ENCODE data around the gene HECTD4.
"Not testable (repeated sequence)": the region's sequence is repeated elsewhere in the genome, so short reads cannot be mapped to it uniquely, and the experiment has no call there.

The HECTD4 gene

GRCh38 chr12:112258926-112259325 lies 123.3 kb downstream of the HECTD4 start:
- DNase-seq: no peak

DNA sequence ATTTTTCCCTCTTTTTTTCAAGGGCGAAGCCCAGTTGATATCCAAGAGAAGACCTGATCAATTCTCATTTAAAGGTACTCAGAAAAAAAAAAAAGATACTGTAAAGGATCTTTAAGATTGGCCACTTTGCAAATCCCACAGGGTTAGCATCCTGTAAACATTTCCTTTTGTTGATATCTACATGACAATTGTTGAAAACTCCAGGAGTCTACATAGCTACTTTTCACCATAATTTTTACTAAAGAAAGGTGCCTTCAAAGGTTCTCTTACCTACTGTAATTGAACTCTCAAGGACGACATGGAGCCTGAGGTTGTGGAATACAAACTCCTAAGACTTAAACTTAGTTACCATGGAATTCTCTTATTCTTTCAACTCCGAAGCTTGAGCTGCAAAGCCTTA lies 125.5 kb downstream of the HECTD4 start:
- no peak for DNase-seq

GRCh38 chr12:112252184-112252583 lies 130.0 kb downstream of the HECTD4 start:
- DNase-seq: no peak

GRCh38 chr12:112244902-112245301 lies 137.3 kb downstream of the HECTD4 start:
- not testable (repeated sequence) for DNase-seq

- DNase-seq: no peak
These were observed 138.7 kb downstream of the HECTD4 start for GRCh38 chr12:112243255-112244110.

- no peak for DNase-seq
These were observed 141.1 kb downstream of the HECTD4 start for GRCh38 chr12:112241176-112241575.

DNA sequence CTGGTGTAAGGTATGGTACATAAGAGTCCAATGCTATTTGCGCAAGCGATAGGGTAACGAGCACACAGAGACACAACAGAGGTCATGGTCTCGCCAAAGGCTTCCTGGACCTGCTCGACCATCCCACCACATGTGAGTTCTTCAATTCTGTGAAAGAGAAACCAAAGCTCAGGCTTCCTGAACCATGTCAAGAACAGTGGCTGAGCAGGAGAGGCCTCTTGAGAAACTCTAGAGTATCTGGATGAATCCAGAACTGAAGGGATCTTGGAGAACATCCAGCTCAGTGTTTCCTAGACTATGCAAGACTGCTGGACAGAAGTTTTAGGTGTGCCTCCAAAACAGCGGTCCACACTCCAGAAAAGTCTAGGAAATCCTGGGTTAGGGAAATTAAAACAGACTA lies 142.3 kb downstream of the HECTD4 start:
- DNase-seq: no peak

GRCh38 chr12:112239020-112239419 lies 143.2 kb downstream of the HECTD4 start:
- no peak for DNase-seq

GRCh38 chr12:112238441-112238840 lies 143.8 kb downstream of the HECTD4 start:
- DNase-seq: no peak

- no peak for DNase-seq
These were observed 145.4 kb downstream of the HECTD4 start for GRCh38 chr12:112236786-112237185.

DNA sequence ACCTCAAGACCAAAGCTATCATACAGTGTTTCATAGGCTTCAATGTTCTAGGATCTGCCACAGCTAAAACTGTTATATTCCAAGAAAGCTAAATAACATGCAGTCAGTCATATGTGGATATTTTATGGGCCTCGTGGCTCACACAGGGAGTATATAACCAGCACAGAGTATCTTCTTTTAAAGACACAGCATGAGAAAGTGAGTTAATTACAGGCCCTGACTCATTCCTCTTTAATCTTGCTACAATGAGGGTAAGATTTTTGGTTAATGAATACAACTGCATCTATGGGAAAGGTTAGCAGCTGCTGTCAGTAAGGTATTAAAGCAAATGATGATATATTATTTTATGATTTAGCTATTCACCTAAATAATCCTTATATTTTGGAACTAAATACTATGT lies 145.8 kb downstream of the HECTD4 start:
- no peak for DNase-seq

- DNase-seq: peak; percentile 3
These were observed 147.9 kb downstream of the HECTD4 start for GRCh38 chr12:112234303-112234702.

GRCh38 chr12:112233242-112233641 lies 149.0 kb downstream of the HECTD4 start:
- no peak for DNase-seq

DNA sequence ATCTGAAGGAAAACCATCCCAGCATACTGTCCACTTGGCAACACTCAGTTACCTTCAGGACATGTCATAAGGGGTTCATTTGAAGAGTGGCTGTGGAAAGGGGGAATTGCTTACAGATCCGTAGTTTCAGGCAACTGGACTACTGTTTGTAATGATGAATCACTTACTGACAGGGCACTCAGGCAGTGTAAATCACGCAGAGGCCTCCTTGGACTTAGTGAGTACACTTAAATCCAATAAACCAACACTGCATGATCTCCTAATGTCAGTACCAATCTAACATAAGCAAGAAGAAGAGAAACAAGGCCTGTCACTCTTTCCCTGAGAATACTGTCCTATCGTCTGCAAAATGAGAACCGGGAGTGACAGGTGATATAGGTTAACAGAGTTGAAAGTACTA lies 152.1 kb downstream of the HECTD4 start:
- DNase-seq: no peak

- DNase-seq: no peak
These were observed 155.5 kb downstream of the HECTD4 start for GRCh38 chr12:112226768-112227167.

GRCh38 chr12:112220628-112221027 lies 161.6 kb downstream of the HECTD4 start:
- DNase-seq: not testable (repeated sequence)

GRCh38 chr12:112219195-112219594 lies 163.0 kb downstream of the HECTD4 start:
- no peak for DNase-seq

- no peak for DNase-seq
These were observed 164.1 kb downstream of the HECTD4 start for GRCh38 chr12:112218150-112218549.

- no peak for DNase-seq
These were observed 164.6 kb downstream of the HECTD4 start for GRCh38 chr12:112217647-112218046.

DNA sequence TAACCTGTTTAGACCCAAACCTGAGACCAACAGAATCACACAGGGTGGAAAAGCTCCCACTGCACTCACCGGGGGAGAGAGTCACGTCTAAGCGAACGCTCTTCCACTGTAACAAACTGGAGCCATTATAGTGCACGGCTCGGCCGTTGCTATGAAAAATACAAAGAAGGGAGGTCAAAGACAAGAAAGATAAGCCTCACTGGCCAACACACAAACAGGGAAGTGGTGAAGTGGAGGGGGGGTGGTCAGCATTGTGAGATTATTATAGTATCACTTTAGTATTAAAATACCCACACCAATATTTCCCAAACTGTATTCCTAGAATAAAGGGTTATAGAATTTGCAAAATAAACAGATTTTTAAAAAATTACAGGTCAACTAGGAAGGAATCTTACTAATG lies 166.0 kb downstream of the HECTD4 start:
- no peak for DNase-seq

DNA sequence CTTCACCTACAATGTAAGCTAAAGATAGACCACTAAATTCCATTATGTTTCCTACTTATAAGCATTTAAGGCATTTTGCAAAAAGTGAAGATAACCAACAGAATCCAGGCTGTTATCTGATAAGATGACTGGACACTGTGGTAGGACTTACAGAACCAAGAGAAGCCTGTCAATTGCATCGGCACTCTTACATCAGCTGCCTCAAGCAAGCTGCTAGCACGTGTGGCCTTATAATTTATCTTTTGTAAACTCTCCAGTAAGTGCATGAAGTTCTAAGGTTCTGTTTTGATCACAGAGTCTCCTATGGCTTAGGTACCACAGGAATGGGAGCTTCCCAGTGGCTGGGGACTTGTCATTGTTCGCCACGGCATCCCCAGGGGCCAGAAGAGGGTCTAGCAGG lies 168.2 kb downstream of the HECTD4 start:
- DNase-seq: no peak

DNA sequence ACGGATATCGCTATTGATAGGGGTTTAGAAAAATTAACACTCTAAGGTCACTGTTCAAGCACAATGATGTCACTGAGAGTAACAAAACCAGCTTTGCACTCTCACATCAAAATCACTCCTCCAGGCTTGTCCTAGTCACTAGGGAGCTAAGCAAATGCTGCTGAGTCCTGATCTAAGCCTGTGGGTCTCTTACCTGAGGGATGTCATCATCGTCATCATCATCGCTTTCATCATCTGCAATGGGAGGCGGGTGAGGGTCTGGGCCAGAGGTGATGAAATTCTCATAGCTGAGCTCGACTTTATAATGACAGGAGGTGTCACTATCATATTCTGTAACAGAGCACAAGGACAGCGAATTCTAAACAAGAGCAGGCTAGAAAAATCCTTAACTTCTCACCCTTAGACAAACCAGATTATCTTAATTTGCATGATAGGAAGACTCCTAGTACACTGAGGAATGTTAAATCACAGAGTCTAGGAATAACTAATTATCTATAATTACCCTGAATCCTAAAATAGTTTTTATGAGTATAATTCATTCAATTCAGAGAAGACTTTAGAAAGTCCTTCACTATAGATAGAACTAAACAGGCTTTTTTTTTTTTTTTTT lies 173.8 kb downstream of the HECTD4 start:
- DNase-seq: no peak

GRCh38 chr12:112207397-112207924 lies 174.8 kb downstream of the HECTD4 start:
- peak; percentile 14 for DNase-seq

DNA sequence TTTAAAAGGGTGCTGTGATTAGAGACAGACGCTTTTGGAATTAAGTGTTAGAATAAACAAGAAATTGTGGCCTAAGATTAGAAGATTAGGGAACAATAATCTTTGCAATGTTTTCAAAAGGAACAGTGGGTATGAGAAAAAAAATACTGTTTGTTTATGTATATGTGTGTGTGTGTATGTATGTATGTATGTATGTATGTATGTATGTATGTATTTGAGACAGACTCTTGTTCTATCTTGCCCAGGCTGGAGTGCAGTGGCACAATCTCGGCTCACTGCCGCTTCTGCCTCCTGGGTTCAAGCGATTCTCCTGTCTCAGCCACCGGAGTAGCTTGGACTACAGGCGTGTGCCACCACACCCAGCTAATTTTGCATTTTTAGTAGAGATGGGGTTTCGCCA lies 175.3 kb downstream of the HECTD4 start:
- DNase-seq: no peak
